Activated CD8-positive, alpha-beta memory T cell treated with anti-CD3 and anti-CD28 coated beads for 24 hours (primary cell): ENCODE measurements around the gene MDK.

Experiments
- DNase-seq: peaks from one replicate; pipeline ENCODE4 v3.0.0-alpha.2; 2020

MDK gene

GRCh38 chr11:46348566-46349401, 32.7 kb upstream of the MDK start:
- peak; percentile 82 for DNase-seq

GRCh38 chr11:46350695-46351094, 30.8 kb upstream of the MDK start:
- DNase-seq, result no peak

- DNase-seq, result no peak
These were observed 30.3 kb upstream of the MDK start for GRCh38 chr11:46351148-46351547.

- no peak for DNase-seq
These were observed 29.9 kb upstream of the MDK start for GRCh38 chr11:46351606-46352005.

- DNase-seq, result peak; percentile 90
These were observed 29.2 kb upstream of the MDK start for GRCh38 chr11:46352063-46352841.

- DNase-seq, result peak; percentile 83
These were observed 27.8 kb upstream of the MDK start for GRCh38 chr11:46353698-46354097.

GRCh38 chr11:46356924-46357482, 24.5 kb upstream of the MDK start:
- DNase-seq, result no peak

GRCh38 chr11:46357483-46357936, 24.0 kb upstream of the MDK start:
- no peak for DNase-seq

GRCh38 chr11:46359953-46360352, 21.5 kb upstream of the MDK start:
- DNase-seq, result no peak

GRCh38 chr11:46360878-46361277, 20.6 kb upstream of the MDK start:
- no peak for DNase-seq

GRCh38 chr11:46361283-46362155, 19.9 kb upstream of the MDK start:
- DNase-seq, result peak; percentile 82

- DNase-seq, result no peak
These were observed 19.1 kb upstream of the MDK start for GRCh38 chr11:46362156-46363030.

- DNase-seq, result no peak
These were observed 18.4 kb upstream of the MDK start for GRCh38 chr11:46363031-46363407.

GRCh38 chr11:46363455-46364005, 17.9 kb upstream of the MDK start:
- no peak for DNase-seq

GRCh38 chr11:46364056-46364455, 17.4 kb upstream of the MDK start:
- no peak for DNase-seq

GRCh38 chr11:46364791-46365190, 16.7 kb upstream of the MDK start:
- DNase-seq, result no peak

GRCh38 chr11:46366260-46366659, 15.2 kb upstream of the MDK start:
- no peak for DNase-seq

GRCh38 chr11:46366661-46367161, 14.8 kb upstream of the MDK start:
- DNase-seq, result no peak

GRCh38 chr11:46367244-46367915, 14.1 kb upstream of the MDK start:
- peak; percentile 93 for DNase-seq

GRCh38 chr11:46367916-46368267, 13.6 kb upstream of the MDK start:
- DNase-seq, result no peak
